B cell (primary cell): ENCODE measurements around the gene TEX51. TPM values are rescaled to one million over a fixed set of nuclear protein-coding genes. Genes with fewer than 3 reads are reported as not detected.

Experiments used
- ATAC-seq: fragments of 200-7000 bp; cut with Tn5 transposase; one replicate; pipeline ENCODE4 v1.10.0; 2021; ENCODE audit warnings: low read depth, mild to moderate bottlenecking, moderate number of reproducible peaks, moderate library complexity
- CTCF ChIA-PET: fragments of 350-600 bp; sonication (Branson Sonifier 250); formaldehyde crosslinking; loops from one replicate; lab custom pipeline; 2021; ENCODE audit warnings: antibody characterized with exemption, inconsistent platforms; lab: Charles Lee
- POLR2A ChIA-PET: fragments of 350-600 bp; sonication (Branson Sonifier 250); formaldehyde crosslinking; loops from one replicate; lab custom pipeline; 2021; ENCODE audit warnings: antibody characterized with exemption; lab: Charles Lee
- DNase-seq: peaks from one replicate; pipeline ENCODE4 v3.0.0; 2013
- H2AFZ ChIP-seq: 2 replicates; pipeline ENCODE4 v1.6.1; 2012; ENCODE audit warnings: mild to moderate bottlenecking, low read depth, low read length; ENCODE audit not compliant: insufficient read depth, poor library complexity, severe bottlenecking
- H3K27ac ChIP-seq, 2 donors: 1 replicate in 1 of 2; 2 replicates in 1 of 2; pipeline ENCODE4 v1.5.1; 2012 to 2013; ENCODE audit warnings: low read length in 2 of 2, mild to moderate bottlenecking in 2 of 2, moderate library complexity in 1 of 2
- H3K27me3 ChIP-seq, 4 experiments: fragments of 200-600 bp in 1 of 4; sonication (generic) in 1 of 4; replicated peaks in 1 of 4; 1 replicate in 2 of 4; 2 replicates in 2 of 4; pipeline versions ENCODE4 v1.6.1 to v1.7.0; 2013 to 2016; ENCODE audit warnings: low read length in 3 of 4, mild to moderate bottlenecking in 2 of 4, mixed read lengths in 1 of 4, moderate library complexity in 1 of 4; ENCODE audit not compliant: insufficient read depth in 4 of 4, control insufficient read depth in 3 of 4; ENCODE audit errors: control extremely low read depth in 1 of 4
- H3K36me3 ChIP-seq, 2 experiments: replicated peaks in 1 of 2; 1 replicate in 1 of 2; 2 replicates in 1 of 2; pipeline versions ENCODE4 v1.6.1 to v1.7.1; 2013; ENCODE audit warnings: low read length in 1 of 2; ENCODE audit not compliant: insufficient read depth in 2 of 2, control insufficient read depth in 1 of 2; ENCODE audit errors: control extremely low read depth in 1 of 2, extremely low read depth in 1 of 2
- H3K4me1 ChIP-seq, 2 donors: fragments of 200-600 bp in 1 of 2; sonication (generic) in 1 of 2; 1 replicate in 1 of 2; 2 replicates in 1 of 2; pipeline versions ENCODE4 v1.5.1 to v1.6.1; 2013 to 2017; ENCODE audit warnings: low read length in 2 of 2; ENCODE audit not compliant: control insufficient read depth in 2 of 2, insufficient read depth in 2 of 2
- H3K4me2 ChIP-seq: replicated peaks from 2 replicates; pipeline ENCODE3; 2012; ENCODE audit warnings: mild to moderate bottlenecking, low read depth, low read length; ENCODE audit not compliant: poor library complexity, severe bottlenecking
- H3K4me3 ChIP-seq, 5 experiments: fragments of 200-600 bp in 1 of 5; sonication (generic) in 1 of 5; 1 replicate in 3 of 5; 2 replicates in 2 of 5; pipeline versions ENCODE4 v1.5.1 to v1.7.0; 2011 to 2016; ENCODE audit warnings: low read length in 4 of 5, mild to moderate bottlenecking in 4 of 5, low read depth in 2 of 5, control low read depth in 1 of 5, moderate library complexity in 1 of 5; ENCODE audit not compliant: insufficient read depth in 1 of 5; ENCODE audit errors: control extremely low read depth in 1 of 5, extremely low read depth in 1 of 5
- H3K79me2 ChIP-seq: fragments of 200-600 bp; sonication (generic); one replicate; pipeline ENCODE4 v1.6.0; 2016; ENCODE audit warnings: low read length; ENCODE audit not compliant: control insufficient read depth, insufficient read depth
- H3K9ac ChIP-seq: fragments of 200-600 bp; sonication (generic); 2 replicates; pipeline ENCODE4 v1.6.1; 2017; ENCODE audit warnings: mild to moderate bottlenecking, low read length, moderate library complexity
- H3K9me3 ChIP-seq, 3 donors: one replicate each; pipeline versions ENCODE4 v1.6.1 to v1.7.1; 2013; ENCODE audit warnings: low read length in 2 of 3; ENCODE audit not compliant: control insufficient read depth in 2 of 3, insufficient read depth in 1 of 3; ENCODE audit errors: control extremely low read depth in 1 of 3
- H4K20me1 ChIP-seq: 2 replicates; pipeline ENCODE4 v1.6.0; 2012; ENCODE audit warnings: mild to moderate bottlenecking, low read length; ENCODE audit not compliant: insufficient read depth, control insufficient read depth, poor library complexity, severe bottlenecking
- H3K27ac Mint-ChIP-seq: one replicate; pipeline ENCODE4 v1.8.0; 2021; ENCODE audit warnings: mixed read lengths
- H3K27me3 Mint-ChIP-seq: one replicate; pipeline ENCODE4 v1.8.0; 2021; ENCODE audit warnings: mixed read lengths
- H3K4me1 Mint-ChIP-seq: one replicate; pipeline ENCODE4 v1.8.0; 2021; ENCODE audit warnings: mixed read lengths
- H3K4me3 Mint-ChIP-seq: one replicate; pipeline ENCODE4 v1.8.0; 2021; ENCODE audit warnings: mixed read lengths
- H3K9me3 Mint-ChIP-seq: one replicate; pipeline ENCODE4 v1.8.0; 2022; ENCODE audit warnings: mixed read lengths; ENCODE audit not compliant: insufficient read depth
- CTCF ChIP-seq: fragments of 200-600 bp; IDR thresholded peaks from one replicate; pipeline ENCODE4 v1.8.0; 2022; ENCODE audit warnings: antibody characterized with exemption, mild to moderate bottlenecking
- EZH2 ChIP-seq: IDR thresholded peaks from 2 replicates; pipeline ENCODE4 v1.6.1; 2012; ENCODE audit warnings: borderline replicate concordance, low read depth, mild to moderate bottlenecking, moderate library complexity, low read length; ENCODE audit not compliant: insufficient read depth, poor library complexity, severe bottlenecking
- WGBS: methylation state at CpG from one replicate; pipeline ENCODE4 v1.1.5; 2013; ENCODE audit warnings: missing lambda C conversion rate; ENCODE audit not compliant: insufficient coverage; 5-methylcytosine and 5-hydroxymethylcytosine counted together
- intact Hi-C: fragments of 100-400 bp; cut with micrococcal nuclease; formaldehyde crosslinking; loops from one replicate; pipeline ENCODE4 v1.10.0; 2022
- polyA plus RNA-seq: library from polyadenylated mRNA; depleted of rRNA; stranded (reverse); fragments of >200 nt; gene quantifications from 2 replicates; pipeline ENCODE4 v1.2.3, GENCODE V29; 2012
- total RNA-seq, 2 donors: library from RNA; stranded (reverse); fragments of 120-200 nt in 1 of 2; gene quantifications; 1 replicate in 1 of 2; 2 replicates in 1 of 2; pipeline versions ENCODE4 v1.2.3 to v1.2.4, GENCODE V29; 2013 to 2022

Gene TEX51
- total and polyA plus RNA-seq, 2 donors (not counting 1 experiment from before 2014, with no cell fraction given): not detected

- H3K4me3 ChIP-seq: no peak overlapping the region
- DNase-seq: no peak
- 96% methylated on average over 7 of the region's 7 CpGs for WGBS
- ChIA-PET CTCF (no interaction called here), POLR2A (no interaction called here)
- Mint-ChIP-seq H3K9me3 (peaks cover 2% of the 10 kb centered on the region), H3K27ac (no peak overlapping the region), H3K4me3 (no peak overlapping the region), H3K4me1 (no peaks in the 10 kb centered on the region), H3K27me3 (peaks cover 12% of the 10 kb centered on the region)
- H3K9ac ChIP-seq: no peak overlapping the region
- no peak for ATAC-seq
- H3K27me3 ChIP-seq: no peaks in the 10 kb centered on the region
- H3K9me3 ChIP-seq: peaks cover 0 to 1% (median 0%) of the 10 kb centered on the region in 3 donors
- H3K79me2 ChIP-seq: no peaks in the 10 kb centered on the region
- no peaks in the 10 kb centered on the region for H4K20me1 ChIP-seq
- intact Hi-C loops: no loop called here
- no peak overlapping the region for H3K4me2 ChIP-seq
- H3K27ac ChIP-seq: no peak overlapping the region
- no peak overlapping the region for H2AFZ ChIP-seq
- H3K36me3 ChIP-seq: no peaks in the 10 kb centered on the region
- no peak for TF ChIP-seq EZH2
- no peak for TF ChIP-seq CTCF
- no peaks in the 10 kb centered on the region for H3K4me1 ChIP-seq
Observed at GRCh38 chr2:126912201-126912600, 13.5 kb downstream of the TEX51 start.

GRCh38 chr2:126913329-126913728 is 14.6 kb downstream of the TEX51 start:
- Mint-ChIP-seq H3K4me3 (no peak overlapping the region), H3K27me3 (peaks cover 6% of the 10 kb centered on the region), H3K27ac (no peak overlapping the region), H3K4me1 (no peaks in the 10 kb centered on the region), H3K9me3 (peaks cover 2% of the 10 kb centered on the region)
- ChIA-PET POLR2A (no interaction called here), CTCF (no interaction called here)
- H3K27ac ChIP-seq: no peak overlapping the region
- no peak overlapping the region for H3K4me2 ChIP-seq
- 80% methylated on average over 1 of the region's 2 CpGs for WGBS
- no peak overlapping the region for H2AFZ ChIP-seq
- H3K27me3 ChIP-seq: no peaks in the 10 kb centered on the region
- peaks cover 0 to 1% (median 0%) of the 10 kb centered on the region in 3 donors for H3K9me3 ChIP-seq
- no peak overlapping the region for H3K4me3 ChIP-seq
- H3K79me2 ChIP-seq: no peaks in the 10 kb centered on the region
- no peak for TF ChIP-seq EZH2
- TF ChIP-seq CTCF: no peak
- ATAC-seq: no peak
- H3K4me1 ChIP-seq: no peaks in the 10 kb centered on the region
- no peaks in the 10 kb centered on the region for H3K36me3 ChIP-seq
- no peak overlapping the region for H3K9ac ChIP-seq
- intact Hi-C loops: no loop called here
- no peak for DNase-seq
- H4K20me1 ChIP-seq: no peaks in the 10 kb centered on the region
